Peyer's patch (tissue), 4 donors: Measurements from ENCODE around the gene FAM193A. TPM values are rescaled to one million over a fixed set of nuclear protein-coding genes. Genes with fewer than 3 reads are reported as not detected.
"Not testable (repeated sequence)": the region's sequence is repeated elsewhere in the genome, so short reads cannot be mapped to it uniquely, and the experiment has no call there.

ENCODE experiments used
- DNase-seq, 3 donors: peaks; one replicate each; pipeline ENCODE4 v3.0.0-alpha.2; 2017 to 2019
- H3K27ac ChIP-seq, 4 donors: fragments of 200-600 bp; sonication (generic); one replicate each; pipeline ENCODE4 v1.5.1; 2016 to 2019
- H3K27me3 ChIP-seq, 2 donors: fragments of 200-600 bp; sonication (generic); one replicate each; pipeline ENCODE4 v1.5.1; 2019
- H3K36me3 ChIP-seq, 3 donors: fragments of 200-600 bp; sonication (generic); one replicate each; pipeline ENCODE4 v1.5.1; 2016 to 2019
- H3K4me1 ChIP-seq, 4 donors: fragments of 200-600 bp; sonication (generic); one replicate each; pipeline ENCODE4 v1.5.1; 2016 to 2019
- H3K4me3 ChIP-seq, 4 donors: fragments of 200-600 bp; sonication (generic); 1 replicate in 3 of 4; 2 replicates in 1 of 4; pipeline ENCODE4 v1.5.1; 2016 to 2019; ENCODE audit warnings: mild to moderate bottlenecking in 1 of 4
- H3K9me3 ChIP-seq, 4 donors: fragments of 200-600 bp; sonication (generic); one replicate each; pipeline ENCODE4 v1.5.1; 2016 to 2019; ENCODE audit warnings: mild to moderate bottlenecking in 1 of 4
- CTCF ChIP-seq, 6 experiments: fragments of 450-650 bp in 4 of 6; fragments of 200-600 bp in 2 of 6; sonication (generic) in 1 of 6; IDR thresholded peaks; one replicate each; pipeline ENCODE4 v1.5.1; 2017 to 2019; ENCODE audit warnings: antibody characterized with exemption in 6 of 6, mild to moderate bottlenecking in 3 of 6, moderate library complexity in 1 of 6
- POLR2A ChIP-seq, 2 donors: fragments of 450-650 bp; IDR thresholded peaks; one replicate each; pipeline ENCODE4 v1.5.1; 2017; ENCODE audit warnings: antibody characterized with exemption in 2 of 2, mild to moderate bottlenecking in 2 of 2, moderate library complexity in 2 of 2
- total RNA-seq, 4 donors: library from RNA; depleted of rRNA; stranded (reverse); fragments of >200 nt; gene quantifications; one replicate each; pipeline ENCODE4 v1.1.0, GENCODE V29; 2016

The FAM193A gene
- total RNA-seq, 4 donors from 2014 or later = 38.2 to 77.6 (median 51.2) TPM

GRCh38 chr4:2671267-2671895 is 134.9 kb downstream of the FAM193A start:
- no peak overlapping the region for H3K27ac ChIP-seq
- no peaks in the 10 kb centered on the region for H3K9me3 ChIP-seq
- no peak overlapping the region for H3K4me3 ChIP-seq
- peaks cover 0 to 3% (median 0%) of the 10 kb centered on the region in 4 donors for H3K4me1 ChIP-seq
- H3K27me3 ChIP-seq = no peaks in the 10 kb centered on the region
- TF ChIP-seq POLR2A (IDR thresholded peaks at IDR 0.05) (no peak), CTCF (IDR thresholded peaks at IDR 0.05) (no peak)
- no peak for DNase-seq
- peaks cover 0 to 56% (median 0%) of the 10 kb centered on the region in 3 donors for H3K36me3 ChIP-seq

- no peak for DNase-seq
- H3K27me3 ChIP-seq = no peaks in the 10 kb centered on the region
- peaks cover 0 to 56% (median 0%) of the 10 kb centered on the region in 3 donors for H3K36me3 ChIP-seq
- no peak overlapping the region for H3K4me3 ChIP-seq
- TF ChIP-seq POLR2A (IDR thresholded peaks at IDR 0.05) (no peak), CTCF (IDR thresholded peaks at IDR 0.05) (no peak)
- H3K9me3 ChIP-seq = no peaks in the 10 kb centered on the region
- H3K27ac ChIP-seq = no peak overlapping the region
- peaks cover 0 to 3% (median 0%) of the 10 kb centered on the region in 4 donors for H3K4me1 ChIP-seq
Observed at GRCh38 chr4:2672082-2672481, 135.6 kb downstream of the FAM193A start.

GRCh38 chr4:2672700-2673099 is 136.3 kb downstream of the FAM193A start:
- H3K4me1 ChIP-seq = peaks cover 0 to 3% (median 0%) of the 10 kb centered on the region in 4 donors
- TF ChIP-seq CTCF (IDR thresholded peaks at IDR 0.05) (no peak), POLR2A (IDR thresholded peaks at IDR 0.05) (no peak)
- peaks cover 0 to 56% (median 0%) of the 10 kb centered on the region in 3 donors for H3K36me3 ChIP-seq
- no peaks in the 10 kb centered on the region for H3K9me3 ChIP-seq
- H3K4me3 ChIP-seq = no peak overlapping the region
- H3K27me3 ChIP-seq = no peaks in the 10 kb centered on the region
- H3K27ac ChIP-seq = no peak overlapping the region
- DNase-seq = no peak

- Histone ChIP-seq H3K27ac (no peak overlapping the region), H3K27me3 (no peaks in the 10 kb centered on the region), H3K9me3 (no peaks in the 10 kb centered on the region), H3K4me3 (no peak overlapping the region), H3K4me1 (no peaks in the 10 kb centered on the region), H3K36me3 (peaks cover 0 to 56% (median 0%) of the 10 kb centered on the region in 3 donors)
- TF ChIP-seq POLR2A (IDR thresholded peaks at IDR 0.05) (no peak), CTCF (IDR thresholded peaks at IDR 0.05) (peak in 4 of 6 experiments; percentile 3 to 8 (median 5))
- DNase-seq = no peak
Observed at GRCh38 chr4:2673157-2673556, 136.7 kb downstream of the FAM193A start.

- not testable (repeated sequence) for DNase-seq, H3K4me1 ChIP-seq, H3K27me3 ChIP-seq, H3K9me3 ChIP-seq, H3K27ac ChIP-seq, H3K4me3 ChIP-seq
- peaks cover 0 to 44% (median 0%) of the 10 kb centered on the region in 3 donors for H3K36me3 ChIP-seq
Observed at GRCh38 chr4:2679762-2680161, 143.3 kb downstream of the FAM193A start.

- Histone ChIP-seq H3K4me3 (no peak overlapping the region), H3K4me1 (no peaks in the 10 kb centered on the region), H3K27me3 (no peaks in the 10 kb centered on the region), H3K27ac (no peak overlapping the region), H3K36me3 (peaks cover 0 to 57% (median 0%) of the 10 kb centered on the region in 3 donors), H3K9me3 (no peaks in the 10 kb centered on the region)
- TF ChIP-seq POLR2A (IDR thresholded peaks at IDR 0.05) (no peak), CTCF (IDR thresholded peaks at IDR 0.05) (no peak)
- no peak for DNase-seq
Observed at GRCh38 chr4:2684486-2684885, 148.0 kb downstream of the FAM193A start.
